Vagina (tissue), 2 donors: Measurements from ENCODE around the gene FOXL2.

Source experiments
- CTCF ChIP-seq, 3 experiments: fragments of 450-650 bp in 2 of 3; fragments of 200-600 bp in 1 of 3; sonication (generic) in 1 of 3; IDR thresholded peaks; one replicate each; pipeline ENCODE4 v1.5.1; 2017 to 2019; ENCODE audit warnings: antibody characterized with exemption in 3 of 3, mild to moderate bottlenecking in 2 of 3, moderate library complexity in 2 of 3
- POLR2AphosphoS5 ChIP-seq, 2 donors: sonication (generic); formaldehyde crosslinking; IDR thresholded peaks; one replicate each; pipeline ENCODE4 v1.9.0; 2017; ENCODE audit warnings: antibody characterized with exemption in 2 of 2, mild to moderate bottlenecking in 2 of 2, low read depth in 1 of 2; ENCODE audit not compliant: insufficient read depth in 1 of 2

- no peak for TF ChIP-seq CTCF (IDR thresholded peaks at IDR 0.05)
- no peak for TF ChIP-seq POLR2AphosphoS5 (IDR thresholded peaks at IDR 0.05; ENCODE audit: insufficient read depth in 1 of 2, low read depth in 1 of 2)
These were observed 40.2 kb upstream of the FOXL2 start for GRCh38 chr3:138987181-138987580.
